HG03097 (cell line): ENCODE measurements around the gene NLGN1.
"Not testable (repeated sequence)": the region's sequence is repeated elsewhere in the genome, so short reads cannot be mapped to it uniquely, and the experiment has no call there.

Source experiments
- ATAC-seq: cut with Tn5 transposase; IDR thresholded peaks from one replicate; pipeline ENCODE4 v1.9.1; 2021; ENCODE audit not compliant: unreplicated experiment, low FRiP score

The NLGN1 gene

GRCh38 chr3:174193604-174194003, 796.1 kb downstream of the NLGN1 start:
- ATAC-seq, result no peak

GRCh38 chr3:174197416-174197815, 799.9 kb downstream of the NLGN1 start:
- ATAC-seq, result no peak

GRCh38 chr3:174198199-174198598, 800.7 kb downstream of the NLGN1 start:
- no peak for ATAC-seq

GRCh38 chr3:174199696-174200095, 802.2 kb downstream of the NLGN1 start:
- no peak for ATAC-seq

DNA sequence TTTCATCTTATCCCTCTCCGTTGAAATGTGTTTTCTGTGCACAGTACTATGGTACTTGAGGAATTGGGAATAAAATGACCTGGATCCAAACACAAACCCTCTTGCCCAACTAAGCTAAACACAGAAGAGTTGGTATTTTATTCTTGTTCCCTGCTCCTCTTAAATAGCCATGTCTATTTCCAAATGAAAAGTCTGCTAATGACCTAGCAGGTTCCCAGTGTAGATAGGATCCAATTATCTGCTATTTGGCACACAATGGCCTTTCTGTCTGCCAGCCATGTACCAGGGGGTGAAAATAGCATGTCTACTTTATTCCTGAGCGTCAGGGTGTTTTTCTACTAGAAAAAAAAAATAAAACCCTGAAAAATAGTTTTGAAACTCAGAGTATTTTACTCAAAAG, 804.6 kb downstream of the NLGN1 start:
- no peak for ATAC-seq

DNA sequence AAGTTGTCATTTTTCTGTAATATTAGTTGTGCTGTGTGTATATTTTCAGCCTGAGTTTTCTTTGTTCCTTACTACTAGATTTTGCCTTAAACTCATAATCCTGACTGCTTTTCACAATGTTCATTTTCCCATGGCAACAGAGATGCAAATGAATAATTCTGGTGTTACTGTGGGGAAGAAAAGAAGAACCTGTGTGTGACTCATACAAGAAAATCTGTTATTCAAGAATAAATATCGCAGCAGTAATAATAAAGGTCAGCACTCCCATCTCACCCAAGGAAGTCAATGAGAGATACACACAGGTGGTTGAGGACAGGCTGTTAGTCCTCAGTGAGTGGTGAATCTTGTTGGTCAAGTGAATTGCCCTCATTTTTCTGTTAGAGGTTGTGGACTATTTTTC, 805.0 kb downstream of the NLGN1 start:
- no peak for ATAC-seq

- no peak for ATAC-seq
Observed at GRCh38 chr3:174204765-174205164, 807.2 kb downstream of the NLGN1 start.

GRCh38 chr3:174206607-174207192, 809.2 kb downstream of the NLGN1 start:
- no peak for ATAC-seq

DNA sequence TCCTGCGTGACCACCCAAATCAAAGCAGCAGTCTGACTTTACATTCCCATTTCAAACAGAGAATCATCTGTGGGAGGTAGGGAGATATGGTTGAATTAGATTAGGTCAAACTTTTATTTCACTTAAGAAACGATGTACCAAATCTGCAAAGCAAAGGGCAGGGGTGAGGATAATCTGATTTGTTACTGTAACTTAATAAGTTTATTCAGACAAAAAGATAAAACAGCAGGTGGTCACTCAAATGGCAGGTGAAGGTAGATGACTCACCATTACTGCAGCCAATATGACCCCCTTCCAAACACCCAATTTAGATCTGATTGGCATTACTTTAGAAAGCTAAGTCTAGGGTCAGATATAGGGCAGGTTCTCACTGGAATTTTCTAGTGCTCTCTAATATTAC, 810.6 kb downstream of the NLGN1 start:
- ATAC-seq, result no peak

- ATAC-seq, result not testable (repeated sequence)
Observed at GRCh38 chr3:174211896-174212295, 814.4 kb downstream of the NLGN1 start.

- ATAC-seq, result no peak
Observed at GRCh38 chr3:174215456-174215855, 817.9 kb downstream of the NLGN1 start.

- no peak for ATAC-seq
Observed at GRCh38 chr3:174216019-174216418, 818.5 kb downstream of the NLGN1 start.

GRCh38 chr3:174216946-174217718, 819.6 kb downstream of the NLGN1 start:
- ATAC-seq, result no peak

GRCh38 chr3:174218016-174218415, 820.5 kb downstream of the NLGN1 start:
- ATAC-seq, result no peak

- ATAC-seq, result no peak
Observed at GRCh38 chr3:174219738-174220137, 822.2 kb downstream of the NLGN1 start.

GRCh38 chr3:174220775-174221554, 823.4 kb downstream of the NLGN1 start:
- ATAC-seq, result no peak

- no peak for ATAC-seq
Observed at GRCh38 chr3:174223042-174223441, 825.5 kb downstream of the NLGN1 start.

GRCh38 chr3:174223626-174224025, 826.1 kb downstream of the NLGN1 start:
- ATAC-seq, result no peak

- no peak for ATAC-seq
Observed at GRCh38 chr3:174229916-174230315, 832.4 kb downstream of the NLGN1 start.

DNA sequence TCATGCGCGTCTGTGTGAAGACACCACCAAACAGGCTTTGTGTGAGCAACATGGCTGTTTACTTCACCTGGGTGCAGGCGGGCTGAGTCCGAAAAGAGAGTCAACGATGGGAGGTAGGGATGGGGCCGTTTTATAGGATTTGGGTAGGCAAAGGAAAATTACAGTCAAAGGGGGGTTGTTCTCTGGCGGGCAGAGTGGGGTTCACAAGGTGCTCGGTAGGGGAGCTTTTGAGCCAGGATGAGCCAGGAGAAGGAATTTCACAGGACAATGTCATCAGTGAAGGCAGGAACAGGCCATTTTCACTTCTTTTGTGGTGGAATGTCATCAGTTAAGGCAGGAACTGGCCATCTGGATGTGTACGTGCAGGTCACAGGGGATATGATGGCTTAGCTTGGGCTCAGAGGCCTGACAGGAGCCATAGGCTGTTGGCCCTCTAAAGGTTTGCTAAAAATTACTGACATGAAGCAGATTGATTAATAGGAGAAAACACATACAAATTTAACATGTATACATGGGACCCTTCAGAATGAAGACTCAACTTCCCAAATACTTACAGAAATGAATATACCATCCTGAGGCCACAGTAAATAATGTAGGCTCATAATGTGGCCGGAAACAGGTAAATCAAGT, 834.6 kb downstream of the NLGN1 start:
- ATAC-seq, result not testable (repeated sequence)
